Neural progenitor cell (in vitro differentiated cells): ENCODE results near the gene EIF4G3.

Source experiments
- EZH2 ChIP-seq: fragments of 200-600 bp; sonication (generic); IDR thresholded peaks from 2 replicates; pipeline ENCODE4 v1.6.1; 2017; ENCODE audit warnings: antibody characterized with exemption, mild to moderate bottlenecking, moderate library complexity
- EZH2phosphoT487 ChIP-seq: fragments of 200-600 bp; sonication (generic); IDR thresholded peaks from 2 replicates; pipeline ENCODE4 v1.6.1; 2017; ENCODE audit warnings: antibody characterized with exemption
- TF ChIP-seq, protein P1 (sequence below): fragments of 200-600 bp; sonication (generic); IDR thresholded peaks from 2 replicates; pipeline ENCODE4 v1.5.1; 2017; ENCODE audit warnings: antibody characterized with exemption, mild to moderate bottlenecking

DNA sequence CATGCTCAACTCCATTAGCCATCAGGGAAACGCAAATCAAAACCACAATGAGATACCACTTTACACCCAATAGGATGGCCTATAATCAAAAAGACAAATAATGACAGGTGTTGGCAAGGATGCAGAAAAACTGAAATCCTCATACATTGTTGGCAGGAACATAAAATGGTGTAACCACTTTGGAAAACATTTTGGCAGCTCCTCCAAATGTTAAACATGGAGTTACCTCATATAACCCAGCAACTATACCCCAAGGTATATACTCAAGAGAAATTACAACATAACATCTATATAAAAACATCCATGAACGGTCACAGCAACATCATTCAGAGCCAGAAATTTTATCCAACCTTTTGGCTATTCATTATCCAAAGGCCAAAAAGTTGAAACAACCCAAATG is 11.6 kb downstream of the EIF4G3 start:
- TF ChIP-seq, protein P1, sequence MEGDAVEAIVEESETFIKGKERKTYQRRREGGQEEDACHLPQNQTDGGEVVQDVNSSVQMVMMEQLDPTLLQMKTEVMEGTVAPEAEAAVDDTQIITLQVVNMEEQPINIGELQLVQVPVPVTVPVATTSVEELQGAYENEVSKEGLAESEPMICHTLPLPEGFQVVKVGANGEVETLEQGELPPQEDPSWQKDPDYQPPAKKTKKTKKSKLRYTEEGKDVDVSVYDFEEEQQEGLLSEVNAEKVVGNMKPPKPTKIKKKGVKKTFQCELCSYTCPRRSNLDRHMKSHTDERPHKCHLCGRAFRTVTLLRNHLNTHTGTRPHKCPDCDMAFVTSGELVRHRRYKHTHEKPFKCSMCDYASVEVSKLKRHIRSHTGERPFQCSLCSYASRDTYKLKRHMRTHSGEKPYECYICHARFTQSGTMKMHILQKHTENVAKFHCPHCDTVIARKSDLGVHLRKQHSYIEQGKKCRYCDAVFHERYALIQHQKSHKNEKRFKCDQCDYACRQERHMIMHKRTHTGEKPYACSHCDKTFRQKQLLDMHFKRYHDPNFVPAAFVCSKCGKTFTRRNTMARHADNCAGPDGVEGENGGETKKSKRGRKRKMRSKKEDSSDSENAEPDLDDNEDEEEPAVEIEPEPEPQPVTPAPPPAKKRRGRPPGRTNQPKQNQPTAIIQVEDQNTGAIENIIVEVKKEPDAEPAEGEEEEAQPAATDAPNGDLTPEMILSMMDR = no peak
- TF ChIP-seq EZH2phosphoT487 (no peak), EZH2 (no peak)
